ENCODE data around the gene NIPAL4.

The NIPAL4 gene

GRCh38 chr5:157434096-157434495, 25.9 kb upstream of the NIPAL4 start:
- Histone ChIP-seq H3K27me3 (ENCODE audit: insufficient read depth, poor library complexity, severe bottlenecking) (no peaks in the 10 kb centered on the region), H3K27ac (replicated peaks) (no peak overlapping the region), H3K4me3 (replicated peaks; ENCODE audit: insufficient read depth, low read length) (no peak overlapping the region)
- DNase-seq (ENCODE audit: low read depth in 1 of 2, low spot score in 1 of 2), result no peak
- TF ChIP-seq CTCF (IDR thresholded peaks at IDR 0.05; ENCODE audit: insufficient read depth, low read length), result no peak
- no peak for TF ChIP-seq SPI1 (IDR thresholded peaks at IDR 0.05; ENCODE audit: borderline replicate concordance, low read depth)
- TF ChIP-seq REST (IDR thresholded peaks at IDR 0.05; ENCODE audit: insufficient replicate concordance, low read depth), result no peak
- TF ChIP-seq POLR2AphosphoS5 (IDR thresholded peaks at IDR 0.05; ENCODE audit: low read depth), result no peak
- TF ChIP-seq GABPA (IDR thresholded peaks at IDR 0.05; ENCODE audit: low read depth), result no peak

- Histone ChIP-seq H3K4me3 (replicated peaks; ENCODE audit: insufficient read depth, low read length) (no peak overlapping the region), H3K27ac (replicated peaks) (no peak overlapping the region), H3K27me3 (ENCODE audit: insufficient read depth, poor library complexity, severe bottlenecking) (no peaks in the 10 kb centered on the region)
- TF ChIP-seq POLR2AphosphoS5 (IDR thresholded peaks at IDR 0.05; ENCODE audit: low read depth) (no peak), REST (IDR thresholded peaks at IDR 0.05; ENCODE audit: insufficient replicate concordance, low read depth) (no peak)
- no peak for DNase-seq (ENCODE audit: low read depth in 1 of 2, low spot score in 1 of 2)
Measured at GRCh38 chr5:157443041-157443549, 16.9 kb upstream of the NIPAL4 start.

- H3K4me3 ChIP-seq (replicated peaks; ENCODE audit: insufficient read depth, low read length), result no peak overlapping the region
- H3K27me3 ChIP-seq (ENCODE audit: insufficient read depth, poor library complexity, severe bottlenecking), result no peaks in the 10 kb centered on the region
- no peak for DNase-seq (ENCODE audit: low read depth in 1 of 2, low spot score in 1 of 2)
- TF ChIP-seq POLR2AphosphoS5 (IDR thresholded peaks at IDR 0.05; ENCODE audit: low read depth), result no peak
- no peak overlapping the region for H3K27ac ChIP-seq (replicated peaks)
Measured at GRCh38 chr5:157444224-157444623, 15.8 kb upstream of the NIPAL4 start.

GRCh38 chr5:157445745-157446411, 14.1 kb upstream of the NIPAL4 start:
- DNase-seq (ENCODE audit: low read depth in 1 of 2, low spot score in 1 of 2), result no peak
- no peak overlapping the region for H3K4me3 ChIP-seq (replicated peaks; ENCODE audit: insufficient read depth, low read length)
- TF ChIP-seq CTCF (IDR thresholded peaks at IDR 0.05; ENCODE audit: insufficient read depth, low read length) (no peak), POLR2AphosphoS5 (IDR thresholded peaks at IDR 0.05; ENCODE audit: low read depth) (no peak), REST (IDR thresholded peaks at IDR 0.05; ENCODE audit: insufficient replicate concordance, low read depth) (no peak), GABPA (IDR thresholded peaks at IDR 0.05; ENCODE audit: low read depth) (no peak), SPI1 (IDR thresholded peaks at IDR 0.05; ENCODE audit: borderline replicate concordance, low read depth) (no peak)

More at GRCh38 chr5:157445745-157446411, 14.1 kb upstream of the NIPAL4 start:
- H3K27ac ChIP-seq (replicated peaks), result no peak overlapping the region
- no peaks in the 10 kb centered on the region for H3K27me3 ChIP-seq (ENCODE audit: insufficient read depth, poor library complexity, severe bottlenecking)

All from HL-60 (cell line).